Occipital lobe (tissue), 2 donors: Measurements from ENCODE around the gene DISC1. TPM values are rescaled to one million over a fixed set of nuclear protein-coding genes. Genes with fewer than 3 reads are reported as not detected.
"Not testable (repeated sequence)": the region's sequence is repeated elsewhere in the genome, so short reads cannot be mapped to it uniquely, and the experiment has no call there.

ENCODE experiments used
- DNase-seq: peaks from one replicate; lab custom pipeline; 2025; lab: John Stamatoyannopoulos, UW
- total RNA-seq: library from RNA; depleted of rRNA; stranded (reverse); fragments of >200 nt; gene quantifications from one replicate; pipeline ENCODE4 v1.2.3, GENCODE V29; 2014

The DISC1 gene
- total RNA-seq, 1 donor from 2014 or later = 6.4 TPM

DNA sequence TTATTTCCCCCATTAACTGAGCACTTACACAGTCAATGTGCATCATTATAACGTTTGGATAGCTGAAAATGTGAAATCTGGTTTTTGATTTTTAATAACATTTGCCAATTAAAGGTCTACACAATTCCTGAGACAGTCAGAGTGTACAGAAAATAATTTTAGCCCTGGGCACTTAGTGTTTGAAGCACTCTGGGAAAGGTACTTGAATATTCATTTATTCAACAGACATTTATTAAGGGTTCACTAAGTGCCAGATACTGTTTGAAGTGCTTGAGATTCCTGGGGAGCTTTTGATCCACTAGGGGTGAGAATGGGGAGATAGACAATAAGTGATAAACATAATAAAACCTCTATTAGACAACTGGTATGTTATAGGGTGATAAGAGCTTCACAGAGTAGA, 141.8 kb downstream of the DISC1 start:
- DNase-seq = no peak

- no peak for DNase-seq
These were observed 144.1 kb downstream of the DISC1 start for GRCh38 chr1:231770506-231771175.

- DNase-seq = no peak
These were observed 148.2 kb downstream of the DISC1 start for GRCh38 chr1:231774719-231775335.

DNA sequence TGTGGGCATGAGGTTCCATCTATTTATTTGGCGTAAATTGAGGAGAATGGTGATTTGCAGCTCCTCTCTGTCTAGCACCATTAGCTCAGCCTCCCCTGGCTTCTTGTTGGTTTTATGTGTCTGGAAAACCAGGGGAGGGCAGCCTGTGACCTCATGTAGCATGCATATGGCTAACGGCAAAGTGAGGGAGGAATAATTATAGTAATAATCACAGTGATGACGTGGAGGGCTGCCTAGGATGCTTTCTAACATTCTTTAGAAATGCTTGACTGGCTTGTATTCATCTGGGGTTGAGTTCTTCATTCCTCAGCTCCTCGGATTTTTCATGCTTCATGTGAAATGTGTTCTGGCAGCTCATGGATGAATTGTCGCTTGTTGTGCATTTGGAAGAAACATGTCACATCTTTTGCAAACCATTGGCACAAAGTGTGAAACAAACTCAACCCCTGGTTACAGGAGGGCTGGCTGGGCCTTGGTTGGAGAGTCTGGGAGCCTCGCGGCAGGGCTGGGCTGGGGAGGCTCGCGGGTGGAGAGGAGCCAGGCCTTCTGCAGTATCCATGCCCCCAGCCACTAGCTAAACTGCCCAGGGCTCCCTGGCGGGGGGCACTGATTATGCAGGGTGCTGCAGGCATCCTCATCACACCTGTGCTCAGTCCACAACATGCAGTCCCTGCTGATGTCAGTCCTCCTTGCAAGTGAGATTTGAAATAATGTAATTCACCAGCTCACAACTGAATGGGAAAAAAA, 149.6 kb downstream of the DISC1 start:
- DNase-seq = no peak

DNA sequence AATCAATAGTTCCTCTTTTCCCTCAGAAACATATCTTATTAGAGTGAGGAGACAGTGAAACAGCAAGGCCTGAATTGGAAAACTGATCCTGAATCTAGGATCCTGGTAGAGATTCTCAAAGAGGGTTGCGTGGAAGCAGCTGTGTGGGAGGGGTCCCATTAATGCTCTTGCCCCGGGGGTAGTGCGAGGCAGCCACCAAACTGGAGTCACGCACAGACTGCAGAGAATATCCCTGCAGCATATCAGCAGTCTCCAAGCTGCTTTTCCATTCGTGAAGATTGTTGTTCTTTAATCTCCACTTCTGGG, 150.1 kb downstream of the DISC1 start:
- DNase-seq = no peak

DNA sequence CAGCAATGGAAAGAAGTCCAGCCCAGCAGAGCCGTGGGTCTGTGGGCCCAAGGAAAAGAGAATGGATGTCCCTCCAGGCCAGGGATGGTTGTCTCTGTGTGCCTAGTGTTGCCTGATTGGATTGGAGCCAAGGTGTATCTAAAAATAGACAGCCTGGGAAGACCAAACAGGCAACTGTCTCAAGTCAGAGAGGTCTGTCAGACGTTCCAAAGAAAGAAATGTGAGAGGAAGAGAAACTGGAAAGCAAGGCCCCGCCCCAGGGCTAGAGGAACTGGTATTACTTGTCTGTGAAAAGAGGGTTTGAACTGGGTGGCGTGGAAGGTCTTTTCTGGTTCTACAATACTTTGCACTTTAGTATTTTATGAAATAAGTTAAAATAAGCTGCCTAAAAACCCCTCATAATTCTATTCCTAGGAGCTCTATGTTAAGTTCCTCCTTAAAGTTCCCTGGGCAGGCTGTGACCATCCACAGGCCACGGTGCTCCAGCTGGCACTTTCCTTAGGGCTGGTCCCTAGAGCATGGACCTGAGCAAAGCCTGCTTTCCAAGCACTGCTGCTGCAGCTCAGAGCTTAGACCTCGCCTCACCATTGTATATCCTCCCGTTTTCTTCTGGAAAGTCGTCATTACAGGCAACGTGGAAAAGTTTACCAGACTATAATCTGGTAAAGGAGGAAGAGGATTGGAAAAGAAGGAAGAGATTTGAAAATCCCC, 151.6 kb downstream of the DISC1 start:
- peak; percentile 3 for DNase-seq

- DNase-seq = no peak
These were observed 152.5 kb downstream of the DISC1 start for GRCh38 chr1:231779081-231779480.

DNA sequence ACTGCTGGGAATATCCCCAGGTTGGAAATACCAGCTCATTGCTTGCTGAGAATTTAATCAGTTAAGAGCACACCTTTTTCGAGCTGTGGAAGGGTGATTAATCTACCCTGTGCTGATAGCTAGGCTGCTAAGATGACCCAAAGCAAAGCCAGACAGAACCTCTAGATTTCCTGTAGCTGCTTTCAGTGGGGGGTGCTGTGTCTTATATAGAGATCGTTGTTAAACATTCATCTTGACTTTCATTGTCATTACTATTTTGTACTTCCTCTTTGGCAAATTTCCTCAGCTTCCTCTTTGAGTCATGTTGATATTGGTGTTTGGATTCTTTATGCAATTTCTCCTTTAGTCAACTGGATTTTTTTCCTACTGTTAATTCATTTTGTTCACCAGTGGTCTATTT, 155.3 kb downstream of the DISC1 start:
- no peak for DNase-seq

DNA sequence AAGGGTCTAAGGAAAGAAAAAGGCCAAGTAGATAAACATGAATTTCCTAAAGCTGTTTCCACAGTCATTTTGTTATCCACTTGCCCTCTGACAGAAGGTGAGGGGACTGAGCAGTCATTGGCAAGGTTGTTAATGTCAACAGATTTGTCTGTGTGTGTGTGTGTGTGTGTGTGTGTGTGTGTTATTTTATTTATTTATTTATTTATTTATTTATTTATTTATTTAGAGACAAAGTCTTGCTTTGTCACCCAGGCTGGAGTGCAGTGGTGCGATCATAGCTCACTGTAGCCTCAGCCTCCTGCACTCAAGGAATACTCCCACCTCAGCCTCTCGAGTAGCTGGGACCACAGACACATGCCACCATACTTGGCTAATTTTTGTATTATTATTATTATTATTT, 158.5 kb downstream of the DISC1 start:
- not testable (repeated sequence) for DNase-seq

- DNase-seq = no peak
These were observed 159.5 kb downstream of the DISC1 start for GRCh38 chr1:231786126-231786525.

DNA sequence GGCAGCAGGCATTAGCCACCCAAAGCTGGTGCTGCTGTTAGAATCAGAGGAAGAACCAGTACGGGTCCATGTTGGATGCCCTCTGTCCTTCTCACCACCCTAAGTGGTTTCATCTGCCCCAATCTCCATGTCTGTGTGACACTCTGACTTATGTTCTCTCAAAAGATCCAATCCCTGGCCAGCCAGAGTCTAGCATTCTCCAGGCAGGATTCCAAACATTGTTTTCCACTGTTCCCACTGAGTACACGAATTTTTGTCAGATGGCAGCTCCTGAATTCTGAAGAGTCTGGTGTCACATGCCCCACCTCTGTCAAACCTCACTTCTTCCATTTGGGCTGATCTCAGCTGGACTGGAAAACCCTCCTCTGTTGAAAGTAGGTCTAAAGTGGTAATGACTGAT, 166.0 kb downstream of the DISC1 start:
- DNase-seq = no peak

GRCh38 chr1:231793893-231794292, 167.3 kb downstream of the DISC1 start:
- no peak for DNase-seq

- DNase-seq = no peak
These were observed 169.6 kb downstream of the DISC1 start for GRCh38 chr1:231796141-231796540.

DNA sequence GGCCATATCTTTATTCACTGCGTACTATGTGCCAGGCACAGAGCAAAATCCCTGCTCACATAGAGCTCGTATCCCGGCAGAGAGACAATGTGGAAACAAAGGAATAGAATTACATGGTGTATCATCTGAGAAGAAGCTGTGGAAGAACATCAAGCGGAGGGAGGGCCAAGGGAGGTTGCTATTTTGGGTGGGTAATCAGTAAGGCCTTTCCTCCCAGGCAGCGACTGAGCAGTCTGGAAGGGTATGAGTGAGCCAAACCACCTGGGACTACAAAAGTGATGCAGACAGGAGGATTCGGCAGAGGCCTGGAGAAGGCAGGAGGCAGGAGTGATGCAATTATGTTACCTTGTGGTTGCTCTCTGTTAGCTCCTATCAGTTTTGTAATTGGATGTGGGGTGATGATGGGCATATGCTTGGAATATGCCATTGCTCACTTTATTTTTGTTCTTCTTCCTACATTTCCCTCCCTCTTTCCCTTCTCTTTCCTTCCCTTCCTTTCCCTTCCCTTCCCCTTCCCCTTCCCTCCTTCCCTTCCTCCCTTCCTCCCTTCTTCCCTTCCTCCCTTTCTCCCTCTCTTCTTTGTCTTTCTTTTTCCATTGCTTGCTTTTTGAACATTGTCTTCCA, 172.9 kb downstream of the DISC1 start:
- no peak for DNase-seq

- no peak for DNase-seq
These were observed 173.5 kb downstream of the DISC1 start for GRCh38 chr1:231800108-231800507.

DNA sequence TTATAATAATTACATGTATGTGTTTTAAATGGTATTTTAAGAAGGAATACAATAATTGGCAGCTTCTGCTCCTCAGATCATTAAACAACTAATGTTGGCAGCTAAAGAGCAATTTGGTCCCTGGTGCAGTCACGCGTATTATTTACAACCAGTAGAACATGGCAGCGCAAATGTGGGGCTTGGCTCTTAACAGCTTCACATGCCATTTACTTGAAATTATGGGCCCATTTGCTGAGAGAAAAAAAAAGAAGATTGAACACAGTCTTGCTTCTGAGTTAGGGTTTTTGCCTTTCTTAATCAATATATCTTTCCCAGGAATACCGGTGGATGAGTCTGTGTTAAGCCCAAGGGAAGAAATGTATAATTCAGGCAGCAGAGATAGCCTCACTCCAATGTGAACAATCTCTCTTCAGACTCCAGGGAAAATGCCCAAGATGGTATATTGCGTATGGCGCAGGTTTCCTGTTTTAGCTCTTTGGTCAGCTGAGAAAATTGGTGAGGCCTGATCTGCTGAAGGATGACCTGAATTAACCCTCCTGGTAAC, 174.5 kb downstream of the DISC1 start:
- DNase-seq = no peak

DNA sequence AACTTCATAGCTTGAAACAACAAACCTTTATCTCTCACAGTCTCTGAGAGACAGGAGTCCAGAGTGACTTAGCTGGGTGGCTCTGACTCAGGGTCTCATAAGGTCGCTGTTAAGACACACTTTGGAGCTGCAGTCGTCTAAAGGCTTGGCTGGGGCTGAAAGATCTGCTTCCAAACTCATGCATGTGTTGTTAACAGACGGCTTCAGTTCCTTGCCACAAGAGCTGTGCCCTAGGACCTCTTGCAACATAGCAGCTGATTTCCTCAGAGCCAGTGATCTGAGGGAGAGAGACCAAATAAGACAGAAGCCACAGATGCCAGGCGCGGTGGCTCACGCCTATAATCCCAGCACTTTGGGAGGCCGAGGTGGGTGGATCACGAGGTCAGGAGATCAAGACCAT, 176.8 kb downstream of the DISC1 start:
- DNase-seq = no peak

- no peak for DNase-seq
These were observed 180.3 kb downstream of the DISC1 start for GRCh38 chr1:231806623-231807495.

GRCh38 chr1:231807541-231807940, 181.0 kb downstream of the DISC1 start:
- no peak for DNase-seq

DNA sequence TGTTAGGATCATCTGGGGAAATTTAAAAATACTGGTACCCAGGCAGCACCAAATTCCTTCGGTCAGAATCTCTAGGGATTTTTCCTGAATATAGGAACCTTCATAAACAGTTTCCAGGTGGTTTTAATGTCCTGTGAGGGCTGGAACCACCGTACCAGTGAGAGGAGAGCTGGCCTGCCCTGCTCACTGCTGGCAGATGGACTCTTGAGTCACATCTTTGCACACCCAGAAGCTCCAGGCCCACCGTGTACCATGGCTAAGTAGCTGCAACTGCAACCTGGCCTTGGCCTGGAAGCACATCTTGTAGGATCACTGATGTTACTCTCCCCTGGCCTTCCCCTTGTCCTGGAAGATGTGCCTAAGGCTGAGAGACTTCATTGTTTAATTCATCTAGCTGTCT, 181.5 kb downstream of the DISC1 start:
- no peak for DNase-seq

- no peak for DNase-seq
These were observed 182.4 kb downstream of the DISC1 start for GRCh38 chr1:231808990-231809389.
